ENCODE data around the gene NMBR.
"Not testable (repeated sequence)": the region's sequence is repeated elsewhere in the genome, so short reads cannot be mapped to it uniquely, and the experiment has no call there.

NMBR gene

DNA sequence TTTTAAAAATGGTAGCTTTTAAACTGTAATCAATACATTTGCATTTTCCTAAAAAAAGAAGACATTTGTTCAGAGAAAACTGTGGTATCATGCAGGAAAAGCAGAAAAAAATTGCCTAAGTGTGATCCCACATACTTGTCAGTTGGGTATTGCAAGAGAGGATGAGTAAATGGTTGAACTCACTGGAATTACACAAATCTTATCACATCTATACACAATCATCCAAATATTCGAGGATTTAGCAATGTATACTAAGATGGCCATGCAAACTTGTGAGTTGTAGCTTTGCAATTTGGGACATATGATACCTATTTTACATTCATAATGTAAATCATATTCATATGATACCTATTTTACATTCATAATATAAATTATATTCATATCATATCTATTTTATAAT lies 72.4 kb downstream of the NMBR start:
- in situ Hi-C loops (cut with HindIII; ENCODE audit: low sequenced_read_pairs), result no loop called here

DNA sequence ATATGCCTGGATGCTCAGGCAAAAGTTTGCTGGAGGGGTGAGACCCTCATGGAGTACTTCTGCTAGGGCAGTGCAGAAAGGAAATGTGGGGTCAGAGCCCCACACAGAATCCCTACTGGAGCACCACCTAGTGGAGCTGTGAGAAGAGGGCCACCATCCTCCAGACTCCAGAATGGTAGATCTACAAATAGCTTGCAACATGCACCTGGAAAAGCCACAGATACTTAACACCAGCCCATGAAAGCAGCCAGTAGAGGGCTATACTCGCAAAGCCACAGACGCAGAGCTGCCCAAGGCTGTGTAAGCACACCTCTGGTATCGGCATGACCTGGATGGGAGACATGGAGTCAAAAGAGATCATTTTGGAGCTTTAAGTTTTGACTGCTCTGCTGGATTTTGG lies 74.9 kb downstream of the NMBR start:
- in situ Hi-C loops (cut with HindIII; ENCODE audit: low sequenced_read_pairs), result no loop called here

DNA sequence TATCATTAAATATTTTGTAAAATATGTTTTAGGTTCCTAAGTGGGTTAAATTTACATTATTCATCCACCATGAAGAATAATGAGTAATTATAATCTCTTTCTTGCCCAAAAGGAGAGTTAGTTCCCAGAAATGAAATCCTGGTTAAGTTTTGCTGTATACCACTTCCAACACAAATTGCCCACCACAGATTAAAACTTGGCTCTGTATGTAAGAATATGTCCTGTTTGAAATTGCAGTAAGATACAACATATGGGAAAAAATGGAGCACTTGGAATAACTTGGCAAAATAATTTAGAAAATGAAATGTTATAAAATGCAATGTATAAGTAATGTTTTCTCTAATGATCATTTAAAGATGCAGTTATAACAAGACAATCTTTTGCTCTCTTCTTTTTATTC lies 78.5 kb downstream of the NMBR start:
- in situ Hi-C loops (cut with HindIII; ENCODE audit: low sequenced_read_pairs), result no loop called here

DNA sequence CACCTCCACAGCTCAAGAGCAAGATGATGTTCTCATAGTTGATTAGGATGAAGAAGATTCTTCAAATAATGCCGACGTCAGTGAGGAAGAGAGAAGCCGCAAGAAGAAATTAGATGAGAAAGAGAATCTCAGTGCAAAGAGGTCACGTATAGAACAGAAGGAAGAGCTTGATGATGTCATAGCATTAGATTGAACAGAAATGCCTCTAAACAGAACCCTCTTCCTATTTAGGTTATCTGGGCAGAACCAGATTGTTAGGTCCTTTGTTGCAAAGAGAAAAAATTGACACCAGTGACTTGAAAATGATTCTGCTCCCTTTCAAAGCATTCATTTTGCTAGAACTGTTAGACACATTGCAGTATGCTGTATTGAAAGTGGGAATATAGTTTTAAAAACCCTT lies 84.1 kb downstream of the NMBR start:
- in situ Hi-C loops (cut with HindIII; ENCODE audit: low sequenced_read_pairs), result not testable (repeated sequence)

DNA sequence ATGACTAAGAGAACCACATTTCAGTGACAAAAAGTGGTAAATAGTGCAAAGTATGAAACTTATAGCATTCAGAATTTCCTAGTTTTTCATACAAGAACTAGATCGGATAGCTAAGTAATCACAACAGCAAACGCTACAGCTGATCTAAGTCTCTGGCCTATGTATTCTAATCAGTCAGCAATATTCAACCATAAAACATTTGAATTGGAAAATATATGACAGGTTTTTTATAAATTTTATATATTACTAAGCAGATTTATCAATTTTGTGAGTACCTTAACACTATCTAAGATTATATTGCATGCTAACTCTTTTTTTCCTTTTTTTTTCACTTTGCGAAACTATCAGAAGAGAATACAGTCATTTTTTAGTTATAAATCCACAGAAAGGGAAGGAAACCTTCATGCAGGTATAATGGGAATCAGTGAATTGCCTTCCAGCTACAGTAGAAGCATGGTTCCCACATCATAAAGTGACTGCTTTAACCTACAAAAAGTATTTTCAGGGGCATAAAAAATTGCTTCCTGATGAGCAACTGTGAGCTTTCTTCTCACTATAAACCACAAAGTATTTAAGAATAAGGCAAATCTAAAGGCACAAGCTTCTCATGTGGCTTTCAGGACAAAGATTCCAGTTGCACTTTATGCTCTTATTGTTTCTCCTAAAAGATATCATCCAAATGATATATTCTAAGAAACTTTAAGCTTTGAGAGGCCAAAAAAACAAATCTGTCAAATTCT lies 88.2 kb downstream of the NMBR start:
- in situ Hi-C loops (cut with HindIII; ENCODE audit: low sequenced_read_pairs), result no loop called here

DNA sequence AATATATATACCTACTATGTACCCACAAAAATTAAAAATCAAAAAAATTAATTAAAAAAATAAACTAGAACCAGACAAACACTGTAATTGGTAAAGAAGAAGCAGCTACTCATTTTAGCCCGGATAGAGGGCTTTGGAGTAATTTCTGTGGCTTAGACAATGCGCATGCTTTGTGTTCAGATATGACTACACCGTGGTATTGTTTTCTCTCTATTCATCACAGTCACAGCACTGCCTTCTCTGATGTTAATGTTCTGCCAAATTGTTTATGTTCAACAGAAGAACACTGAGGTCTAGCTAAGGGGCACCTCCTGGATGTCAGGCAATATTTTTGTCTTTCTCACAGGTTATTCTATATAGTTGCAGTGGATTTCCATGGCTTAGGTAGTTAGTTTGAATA lies 91.7 kb downstream of the NMBR start:
- in situ Hi-C loops (cut with HindIII; ENCODE audit: low sequenced_read_pairs), result no loop called here

DNA sequence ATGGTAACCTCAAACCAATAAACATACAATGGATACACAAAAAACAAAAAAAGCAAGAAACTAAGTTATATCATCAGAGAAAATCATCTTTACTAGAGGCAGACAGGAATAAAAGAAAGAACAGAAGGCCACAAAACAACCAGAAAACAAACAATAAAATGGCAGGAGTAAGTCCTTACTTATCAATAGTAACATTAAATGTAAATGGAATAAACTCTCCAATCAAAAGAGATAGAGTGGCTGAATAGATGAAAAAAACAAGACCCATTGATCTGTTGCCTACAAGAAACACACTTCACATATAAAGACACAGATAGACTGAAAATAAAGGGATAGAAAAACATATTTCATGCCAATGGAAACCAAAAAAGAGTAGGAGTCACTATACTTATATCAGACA lies 95.5 kb downstream of the NMBR start:
- in situ Hi-C loops (cut with HindIII; ENCODE audit: low sequenced_read_pairs), result no loop called here

DNA sequence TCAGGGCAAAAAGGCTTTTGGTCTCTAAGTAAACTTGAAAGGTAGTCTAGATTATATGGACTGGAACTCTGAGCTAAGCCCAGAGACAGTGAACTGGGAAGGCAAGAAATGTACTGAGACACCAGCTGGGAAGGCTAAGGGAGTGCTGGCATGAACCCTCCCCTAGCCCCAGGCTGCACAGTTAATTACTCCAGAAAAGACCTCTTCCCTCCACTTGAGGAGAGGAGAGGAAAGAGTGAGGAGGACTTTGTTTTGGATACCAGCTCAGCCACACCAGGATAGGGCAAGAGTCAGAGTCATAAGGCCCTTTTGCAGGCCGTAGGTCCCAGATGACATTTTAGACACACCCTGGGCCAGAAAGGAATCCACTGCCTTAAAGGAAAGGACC lies 98.3 kb downstream of the NMBR start:
- in situ Hi-C loops (cut with HindIII; ENCODE audit: low sequenced_read_pairs), result no loop called here

DNA sequence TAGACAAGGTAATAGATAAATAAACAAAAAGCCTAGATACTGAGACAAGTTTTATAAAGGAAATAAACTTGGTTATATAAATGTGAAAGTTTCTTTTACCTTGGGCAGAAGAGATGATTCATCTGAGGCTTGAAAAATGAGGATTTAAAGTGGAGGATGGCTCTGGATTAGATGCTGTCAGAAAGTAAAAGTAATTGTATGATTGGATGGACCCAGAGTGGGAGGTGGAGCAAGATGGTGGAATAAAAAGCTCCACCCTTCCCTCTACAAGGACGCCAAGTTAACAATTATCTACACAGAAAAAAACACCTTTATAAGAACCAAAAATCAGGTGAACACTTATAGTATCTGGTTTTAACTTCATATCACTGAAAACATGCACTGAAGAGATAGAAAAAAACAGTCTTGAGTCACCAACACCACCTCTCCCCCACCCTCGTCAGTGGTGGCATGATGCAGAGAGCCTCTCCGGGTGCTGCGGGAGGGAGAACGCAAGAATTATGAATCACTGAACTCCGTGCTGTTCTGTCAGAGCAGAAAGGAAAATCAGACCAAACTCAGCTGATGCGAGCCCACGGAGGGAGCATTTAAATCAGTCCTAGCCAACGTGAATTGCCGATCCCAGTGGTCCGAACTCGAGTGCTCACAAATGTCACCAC lies 98.9 kb downstream of the NMBR start:
- in situ Hi-C loops (cut with HindIII; ENCODE audit: low sequenced_read_pairs), result no loop called here

DNA sequence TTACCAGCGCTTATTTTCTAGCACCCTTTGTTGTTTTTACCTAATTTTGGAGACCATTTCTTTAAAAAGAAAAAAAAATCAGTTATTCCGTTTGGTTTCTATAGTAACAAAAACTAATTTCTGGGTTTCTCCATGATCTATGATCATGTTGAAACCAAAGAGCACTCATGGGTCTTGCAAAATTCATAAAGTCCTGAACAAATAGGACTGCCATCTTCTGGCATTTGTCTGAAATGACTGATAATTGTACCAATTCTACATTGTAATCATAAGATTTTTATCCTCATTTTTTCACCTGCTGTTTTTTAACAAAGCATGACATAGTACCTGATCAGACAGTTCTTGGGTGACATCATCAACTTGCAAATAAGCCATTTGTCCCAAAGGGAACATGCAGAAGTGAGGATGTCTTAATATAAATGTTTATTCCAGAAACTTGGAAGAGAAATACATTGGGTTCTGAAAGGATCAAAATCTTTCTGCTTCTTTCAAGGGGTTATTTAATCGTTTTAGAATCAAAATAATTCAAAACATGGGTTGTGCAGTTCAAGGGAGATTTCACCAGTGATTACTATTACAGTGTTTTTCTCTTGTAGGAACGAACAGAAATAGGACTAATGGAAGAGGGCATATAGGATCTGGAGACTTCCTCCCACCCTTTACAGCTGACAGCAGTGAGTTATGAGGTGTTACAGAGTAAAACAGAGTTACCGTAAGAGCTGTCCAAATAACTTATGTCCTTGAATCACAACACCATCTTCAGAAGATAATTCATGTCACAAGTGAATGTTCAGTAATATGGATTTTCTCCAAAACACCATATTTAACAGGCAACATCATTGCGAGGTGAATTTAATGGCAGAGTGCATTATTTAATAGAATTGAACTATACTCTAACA lies 101.3 kb downstream of the NMBR start:
- in situ Hi-C loops (cut with HindIII; ENCODE audit: low sequenced_read_pairs), result no loop called here

DNA sequence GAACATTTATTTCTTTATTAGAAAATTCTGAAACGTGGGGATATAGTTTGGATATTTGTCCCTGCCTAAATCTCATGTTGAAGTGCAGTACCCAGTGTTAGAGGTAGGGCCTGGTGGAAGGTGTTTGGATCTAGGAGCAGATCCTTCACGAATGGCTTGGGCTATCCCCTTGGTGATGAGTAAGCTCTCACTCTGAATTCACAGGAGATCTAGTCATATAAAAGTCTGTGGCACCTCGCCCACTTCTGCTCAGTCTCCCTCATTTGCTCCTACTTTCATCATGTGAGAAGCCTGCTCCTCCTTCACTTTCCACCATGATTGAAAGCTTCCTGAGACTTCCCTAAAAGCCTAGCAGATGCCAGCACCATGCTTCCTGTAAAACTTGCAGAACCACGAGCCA lies 111.0 kb downstream of the NMBR start:
- in situ Hi-C loops (cut with HindIII; ENCODE audit: low sequenced_read_pairs), result no loop called here

DNA sequence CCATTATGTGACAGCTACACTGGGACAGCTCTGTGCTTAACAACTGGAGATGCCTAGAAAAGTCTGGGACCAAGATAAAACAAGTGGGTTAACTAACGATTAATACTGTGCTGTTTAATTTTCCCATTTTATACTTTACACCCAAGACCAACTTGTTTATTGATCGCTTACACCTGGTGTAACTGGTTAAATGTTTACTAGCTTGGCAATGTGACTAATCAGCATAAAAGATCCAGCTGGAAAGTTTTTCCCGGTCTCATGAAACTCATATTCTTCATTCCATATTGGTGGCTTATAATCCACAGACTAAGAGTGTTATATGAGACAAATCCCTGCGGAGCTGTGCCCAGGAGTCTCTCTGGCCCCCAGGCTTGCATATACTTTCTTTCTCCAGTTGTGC lies 115.9 kb downstream of the NMBR start:
- in situ Hi-C loops (cut with HindIII; ENCODE audit: low sequenced_read_pairs), result no loop called here

DNA sequence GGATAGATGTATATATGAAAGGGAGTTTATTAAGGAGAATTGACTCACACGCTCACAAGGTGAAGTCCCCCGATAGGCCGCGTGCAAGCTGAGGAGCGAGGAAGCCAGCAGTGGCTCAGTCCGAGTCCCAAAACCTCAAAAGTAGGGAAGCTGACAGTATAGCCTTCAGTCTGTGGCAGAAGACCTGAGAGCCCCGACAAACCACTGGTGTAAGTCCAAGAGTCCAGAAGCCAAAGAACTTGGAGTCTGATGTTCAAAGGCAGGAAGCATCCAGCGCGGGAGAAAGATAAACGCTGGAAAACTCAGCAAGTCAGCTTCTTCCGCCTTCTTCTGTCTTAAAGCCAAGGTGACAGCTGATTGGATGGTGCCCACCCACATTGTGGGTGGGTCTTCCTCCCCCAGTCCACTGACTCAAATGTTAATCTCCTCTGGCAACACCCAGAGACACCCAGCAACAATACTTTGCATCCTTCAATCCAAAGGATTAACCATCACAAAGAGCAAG lies 116.8 kb downstream of the NMBR start:
- in situ Hi-C loops (cut with HindIII; ENCODE audit: low sequenced_read_pairs), result no loop called here

DNA sequence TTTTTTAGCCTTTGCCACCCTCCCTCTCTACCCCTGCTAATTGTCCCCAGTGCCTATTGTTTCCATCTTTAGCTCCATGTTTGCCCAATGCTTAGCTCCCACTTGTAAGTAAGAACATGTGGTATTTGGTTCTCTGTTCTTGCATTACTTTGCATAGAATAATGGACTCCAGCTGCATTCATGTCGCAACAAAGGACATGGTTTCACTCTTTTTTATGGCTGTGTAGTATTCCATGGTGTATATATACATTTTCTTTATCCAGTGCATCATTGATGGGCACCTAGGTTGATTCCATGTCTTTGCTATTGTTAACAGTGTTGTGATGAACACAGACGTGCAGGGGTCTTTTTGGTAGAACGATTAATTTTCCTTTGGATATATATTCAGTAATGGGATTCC lies 118.4 kb downstream of the NMBR start:
- in situ Hi-C loops (cut with HindIII; ENCODE audit: low sequenced_read_pairs), result no loop called here

DNA sequence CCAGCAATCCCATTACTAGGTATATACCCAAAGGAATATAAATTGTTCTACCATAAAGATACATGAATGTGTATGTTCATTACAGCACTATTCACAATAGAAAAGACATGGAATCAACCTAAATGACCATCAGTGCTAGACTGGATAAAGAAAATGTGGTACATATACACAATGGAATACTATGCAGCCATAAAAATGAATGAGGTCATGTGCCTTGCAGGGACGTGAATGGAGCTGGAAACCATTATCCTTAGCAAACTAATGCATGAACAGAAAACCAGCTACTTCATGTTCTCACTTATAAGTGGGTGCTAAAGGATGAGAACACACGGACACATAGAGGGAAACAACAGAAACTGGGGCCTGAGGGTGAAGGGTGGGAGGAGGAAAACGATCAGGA lies 119.1 kb downstream of the NMBR start:
- in situ Hi-C loops (cut with HindIII; ENCODE audit: low sequenced_read_pairs), result not testable (repeated sequence)

DNA sequence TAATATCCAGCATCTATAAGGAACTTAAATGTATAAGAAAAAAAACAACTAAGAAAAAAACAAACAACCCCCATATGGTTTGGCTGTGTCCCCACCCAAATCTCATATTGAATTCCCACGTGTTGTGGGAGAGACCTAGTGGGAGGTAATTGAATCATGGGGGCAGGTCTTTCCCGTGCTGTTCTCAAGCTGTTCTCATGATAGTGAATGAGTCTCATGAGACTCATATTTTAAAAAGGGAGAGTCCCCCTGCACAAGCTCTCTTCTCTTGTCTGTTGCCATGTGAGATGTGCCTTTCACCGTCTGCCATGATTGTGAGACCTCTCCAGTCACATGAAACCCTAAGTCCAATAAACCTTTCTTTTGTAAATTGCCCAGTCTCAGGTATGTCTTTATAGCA lies 119.8 kb downstream of the NMBR start:
- in situ Hi-C loops (cut with HindIII; ENCODE audit: low sequenced_read_pairs), result no loop called here

DNA sequence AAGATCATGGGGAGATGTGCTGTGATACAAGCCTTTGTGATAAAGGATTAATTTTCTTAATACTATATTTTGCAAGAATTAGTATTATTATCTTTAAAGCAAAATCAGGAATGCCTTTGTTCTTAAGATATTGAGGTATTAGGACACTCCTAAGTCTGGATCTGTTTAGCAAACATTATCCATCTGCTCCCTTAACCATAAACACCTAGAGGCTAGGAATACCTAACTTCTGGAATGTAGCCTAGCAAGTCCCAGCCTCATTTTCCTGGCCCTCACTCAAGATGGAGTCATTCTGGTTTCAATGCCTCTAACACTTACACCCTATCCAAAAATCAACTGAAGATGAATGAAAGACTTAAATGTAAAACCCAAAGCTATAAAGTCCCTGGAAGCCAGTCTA lies 120.5 kb downstream of the NMBR start:
- in situ Hi-C loops (cut with HindIII; ENCODE audit: low sequenced_read_pairs), result no loop called here

Data from DLD1 (cell line).